CMK (cell line): ENCODE results near the gene STK32A.

Experiments used
- DNase-seq: peaks from one replicate; pipeline ENCODE4 v3.0.0-alpha.2; 2010; ENCODE audit warnings: low read depth

Gene STK32A

DNA sequence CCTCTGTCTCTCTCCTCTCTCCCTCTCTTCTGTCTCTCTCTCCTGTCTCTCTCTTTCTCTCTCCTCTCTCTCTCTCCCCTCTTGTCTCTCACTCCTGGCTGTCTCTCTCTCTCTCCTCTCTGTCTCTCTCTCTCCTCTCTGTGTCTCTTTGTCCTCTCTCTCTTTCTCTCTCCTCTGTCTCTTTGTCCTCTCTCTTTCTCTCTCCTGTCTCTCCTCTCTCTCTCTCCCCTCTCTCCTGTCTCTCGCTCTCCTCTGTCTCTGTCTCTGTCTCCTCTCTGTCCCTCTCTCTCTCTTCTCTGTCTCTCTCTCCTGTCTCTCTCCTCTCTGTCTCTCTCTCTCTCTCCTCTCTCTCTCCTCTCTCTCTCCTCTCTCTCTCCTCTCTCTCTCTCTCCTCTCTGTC, 25.0 kb downstream of the STK32A start:
- DNase-seq: no peak

DNA sequence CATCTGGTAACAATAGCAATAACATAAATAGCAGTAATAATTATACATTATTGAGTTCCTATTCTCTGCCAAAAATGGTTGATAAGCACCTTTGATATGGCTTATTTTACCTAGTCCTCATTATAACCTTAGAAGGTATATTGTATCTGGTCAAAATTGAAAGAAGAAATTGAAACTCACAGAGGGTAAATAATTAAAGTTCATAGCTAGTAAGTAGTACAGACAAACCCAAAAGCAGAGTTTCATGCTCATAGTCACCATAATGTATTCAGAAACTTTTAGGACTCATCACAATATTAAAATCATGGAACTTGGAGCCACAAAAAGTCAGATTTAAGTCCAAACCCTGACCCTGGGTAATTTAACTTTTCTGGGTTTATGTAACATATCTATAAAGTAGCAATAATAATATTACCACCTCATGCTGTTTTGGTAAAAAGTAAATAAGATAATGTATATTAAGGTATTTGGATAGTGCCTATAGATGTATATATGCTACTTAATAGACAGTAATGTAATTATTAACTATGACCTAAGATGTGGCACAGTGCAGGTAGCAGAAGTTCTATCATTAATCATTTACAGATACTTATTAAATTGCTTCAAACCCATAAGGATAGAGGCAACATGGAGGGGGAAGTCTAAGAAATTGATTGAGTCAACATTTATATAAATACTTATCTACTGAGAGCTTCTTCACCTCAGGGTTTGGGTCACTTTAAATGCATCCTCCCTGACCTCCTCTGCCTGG, 32.4 kb downstream of the STK32A start:
- DNase-seq: no peak

DNA sequence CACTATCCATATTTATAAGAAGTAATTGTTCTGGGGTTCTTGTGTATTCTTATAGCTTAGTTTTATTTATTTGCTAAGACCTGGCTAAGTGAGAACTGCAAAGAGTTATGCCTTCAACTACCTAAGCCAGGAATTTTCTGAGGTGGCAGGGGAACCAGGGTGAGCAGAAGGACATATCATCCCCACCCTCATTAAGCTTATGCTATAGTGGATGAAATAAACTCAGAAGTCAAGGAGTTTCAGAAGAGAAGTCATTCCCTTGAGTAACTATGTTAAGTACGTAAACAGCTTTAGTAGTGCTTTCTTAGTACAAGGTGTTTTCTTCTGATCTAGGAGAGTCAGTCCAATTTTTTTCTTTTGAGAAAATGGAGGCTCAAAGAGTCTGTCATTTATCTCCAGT, 41.7 kb downstream of the STK32A start:
- no peak for DNase-seq

DNA sequence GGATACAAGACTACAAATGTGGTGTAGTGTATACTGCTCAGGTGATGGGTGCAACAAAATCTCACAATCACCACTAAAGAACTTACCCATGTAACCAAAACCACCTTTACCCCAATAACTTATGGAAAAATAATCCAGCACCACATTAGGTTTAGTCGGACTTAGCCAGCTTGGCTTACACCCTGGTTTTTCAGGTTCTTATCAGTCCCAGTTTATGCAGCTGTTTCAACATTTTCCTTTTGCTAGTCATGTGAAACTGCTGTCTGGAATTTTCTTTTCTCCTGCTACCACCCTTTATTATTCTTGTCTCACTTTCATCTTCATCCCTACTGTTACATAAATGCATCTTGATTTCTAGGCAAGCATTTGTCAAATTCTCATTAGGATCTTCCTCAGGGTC, 51.5 kb downstream of the STK32A start:
- no peak for DNase-seq

DNA sequence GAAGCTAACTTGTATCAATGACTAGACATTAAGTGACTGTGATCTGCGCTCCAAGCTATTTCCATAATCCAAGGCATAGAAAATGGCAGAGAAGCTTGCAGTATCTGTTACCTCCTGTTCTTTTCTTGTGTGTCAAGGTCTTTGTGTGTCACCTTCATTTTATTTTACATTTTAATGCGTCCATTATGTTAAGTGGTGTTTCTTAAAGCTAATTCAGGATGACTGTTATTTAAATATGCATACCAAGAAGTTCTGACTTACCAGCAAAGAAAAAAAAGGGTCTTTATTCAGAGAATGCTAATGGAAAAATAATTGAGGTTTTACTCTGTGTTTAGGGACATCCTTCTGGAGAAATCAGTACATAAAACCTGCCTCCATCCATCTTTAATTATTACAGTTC, 52.3 kb downstream of the STK32A start:
- DNase-seq: no peak

DNA sequence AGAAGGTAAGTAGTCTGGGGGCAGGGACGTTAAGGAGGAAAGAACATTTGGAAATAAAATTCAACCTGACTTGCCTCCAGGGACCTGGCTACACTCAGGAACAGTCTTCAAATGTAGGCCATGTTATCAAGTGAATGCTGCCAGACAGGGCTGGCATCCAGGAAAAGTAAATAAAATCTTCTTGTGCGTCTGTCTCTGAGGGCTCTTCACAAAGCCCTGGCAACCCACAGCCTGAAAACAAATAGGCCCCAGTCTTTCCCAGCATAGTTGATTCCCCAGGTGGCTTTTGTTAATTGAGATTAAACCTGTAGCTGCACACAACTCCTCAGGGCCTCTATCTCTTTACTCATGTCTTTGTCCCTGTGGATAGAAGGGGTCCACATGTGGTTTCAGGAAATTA, 55.4 kb downstream of the STK32A start:
- no peak for DNase-seq

DNA sequence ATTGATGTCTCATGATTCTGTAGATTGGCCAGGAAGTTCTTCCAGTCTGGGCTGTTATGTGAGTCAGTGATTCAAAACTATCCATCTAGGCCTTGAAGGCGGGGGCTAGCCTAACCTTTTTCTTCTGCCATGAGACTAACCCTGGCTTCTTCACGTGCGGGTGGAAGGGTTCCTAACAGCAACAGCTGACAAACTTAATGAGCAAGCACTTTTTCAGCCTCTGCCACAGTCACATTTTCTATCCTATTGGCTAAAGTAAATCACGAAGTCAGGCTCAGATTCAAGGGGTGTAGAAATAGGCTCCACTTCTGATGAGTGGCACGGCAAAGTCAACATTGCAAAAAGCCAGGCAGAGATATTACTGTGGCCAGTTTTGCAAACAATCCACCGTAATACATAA, 68.4 kb downstream of the STK32A start:
- DNase-seq: no peak

DNA sequence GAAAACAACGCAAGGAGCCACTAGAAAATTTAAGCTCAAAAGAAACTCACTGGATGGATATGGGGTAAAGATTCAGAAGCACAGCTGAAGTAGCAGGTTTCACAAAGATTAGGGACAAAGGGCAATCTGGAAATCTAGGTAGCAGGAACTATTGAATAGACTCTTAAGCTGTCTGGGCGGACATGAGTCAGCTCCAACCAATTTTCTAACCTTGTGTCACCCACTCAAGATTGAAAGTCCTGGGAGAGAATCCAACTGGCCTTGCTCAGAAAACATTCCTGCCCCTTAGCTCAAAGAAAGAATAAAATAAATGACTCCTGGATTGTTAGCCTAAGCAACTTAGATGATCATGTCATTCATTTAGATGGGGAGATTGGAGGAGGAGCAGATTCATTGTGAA, 69.2 kb downstream of the STK32A start:
- no peak for DNase-seq

DNA sequence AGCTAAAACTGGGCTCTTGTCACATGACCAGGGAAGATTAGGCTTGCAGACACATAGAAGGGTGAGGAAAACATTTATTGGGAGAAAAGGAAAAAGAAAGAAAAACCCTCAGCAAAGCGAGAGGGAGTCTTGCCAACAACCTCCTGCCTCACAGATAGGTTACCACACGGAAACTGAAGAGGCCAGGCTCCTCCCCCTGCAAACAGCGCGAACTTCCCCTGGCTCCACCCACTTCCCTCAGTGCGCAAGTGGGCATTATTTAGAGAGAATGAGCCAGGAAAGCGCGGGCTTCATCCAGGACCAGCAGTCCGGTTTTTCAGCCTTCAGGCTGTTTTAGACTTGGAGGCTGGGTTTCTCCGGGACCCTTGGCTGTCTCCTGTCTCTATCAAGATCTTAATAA, 70.3 kb downstream of the STK32A start:
- no peak for DNase-seq

DNA sequence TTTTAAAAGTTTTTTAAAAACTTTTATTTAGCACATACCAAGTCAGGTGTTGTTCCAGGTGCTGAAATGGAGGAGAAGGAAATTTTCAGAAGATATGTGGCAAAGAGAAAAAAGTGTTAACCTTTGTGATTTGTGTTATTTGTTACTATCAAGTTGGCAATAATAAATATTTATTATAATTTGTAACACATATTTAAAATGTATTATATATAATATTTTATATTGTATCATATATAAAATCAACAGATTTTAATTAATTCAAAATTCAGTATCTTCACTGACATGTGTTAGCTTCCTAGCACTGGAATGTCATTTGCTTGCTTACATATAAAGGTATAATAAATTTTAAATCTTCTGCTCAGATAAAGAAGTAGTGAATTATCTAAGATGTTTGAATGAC, 71.5 kb downstream of the STK32A start:
- DNase-seq: no peak

DNA sequence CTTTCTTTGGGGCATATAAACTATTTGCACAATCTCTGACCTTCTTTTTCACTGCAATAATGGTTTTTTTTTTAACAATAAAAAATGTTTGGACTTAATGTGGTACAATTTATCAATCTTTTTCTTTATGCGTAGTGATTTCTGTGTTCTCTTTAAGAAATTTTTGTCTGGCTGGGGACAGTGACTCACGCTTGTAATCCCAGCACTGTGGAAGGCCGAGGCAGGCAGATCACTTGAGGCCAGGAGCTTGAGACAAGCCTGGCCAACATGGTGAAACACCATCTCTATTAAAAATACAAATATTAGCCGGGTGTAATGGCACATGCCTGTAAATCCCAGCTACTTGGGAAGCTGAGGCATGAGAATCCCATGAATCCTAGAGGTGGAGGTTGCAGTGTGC, 72.3 kb downstream of the STK32A start:
- DNase-seq: no peak

DNA sequence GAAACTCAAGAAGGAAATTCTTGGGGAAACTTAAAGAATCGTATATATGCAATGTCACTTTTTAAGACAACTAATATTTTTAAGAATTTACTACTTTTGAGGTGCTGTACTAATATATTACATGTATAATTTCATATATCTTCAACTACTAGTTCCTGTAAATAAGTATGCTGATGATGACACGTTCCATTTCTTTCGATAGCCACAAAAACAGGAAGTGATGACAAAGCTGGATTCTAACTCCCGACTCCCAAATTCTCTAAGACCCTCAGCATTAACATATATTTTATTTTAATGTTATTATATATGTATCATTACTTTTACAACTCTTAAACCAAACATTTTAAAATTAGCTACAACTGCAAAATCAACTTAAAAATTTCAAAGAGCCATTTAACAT, 74.8 kb downstream of the STK32A start:
- no peak for DNase-seq

DNA sequence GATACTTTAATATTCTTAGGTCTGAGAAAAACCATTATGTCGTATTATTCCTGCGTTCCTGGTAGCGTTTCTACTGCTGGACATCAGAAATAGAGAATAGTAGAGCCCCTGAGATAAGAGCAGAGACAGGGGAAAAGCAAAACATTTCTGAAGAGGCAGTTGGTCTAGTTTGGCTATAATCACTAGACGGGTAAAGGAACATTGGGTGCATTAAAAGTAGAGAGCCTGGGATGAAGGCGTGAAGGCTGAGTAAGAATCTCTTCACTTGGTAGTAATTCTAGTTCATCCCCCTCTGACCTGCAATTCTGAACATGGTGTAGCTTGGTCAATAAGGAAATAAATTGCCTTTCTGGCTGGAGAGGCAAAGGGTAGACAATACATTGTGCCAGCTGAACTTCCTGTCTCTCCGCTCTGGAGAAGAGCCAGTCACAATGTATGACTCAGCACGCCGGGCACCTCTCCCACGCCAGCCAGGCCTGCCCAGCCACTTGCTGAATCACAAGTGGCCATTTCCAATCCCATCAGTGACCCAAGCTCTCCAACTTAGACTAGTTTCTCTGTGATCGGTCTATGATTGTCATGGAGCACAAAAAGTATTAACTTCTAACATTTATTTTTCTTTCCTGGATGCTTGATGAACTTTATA, 75.4 kb downstream of the STK32A start:
- no peak for DNase-seq

DNA sequence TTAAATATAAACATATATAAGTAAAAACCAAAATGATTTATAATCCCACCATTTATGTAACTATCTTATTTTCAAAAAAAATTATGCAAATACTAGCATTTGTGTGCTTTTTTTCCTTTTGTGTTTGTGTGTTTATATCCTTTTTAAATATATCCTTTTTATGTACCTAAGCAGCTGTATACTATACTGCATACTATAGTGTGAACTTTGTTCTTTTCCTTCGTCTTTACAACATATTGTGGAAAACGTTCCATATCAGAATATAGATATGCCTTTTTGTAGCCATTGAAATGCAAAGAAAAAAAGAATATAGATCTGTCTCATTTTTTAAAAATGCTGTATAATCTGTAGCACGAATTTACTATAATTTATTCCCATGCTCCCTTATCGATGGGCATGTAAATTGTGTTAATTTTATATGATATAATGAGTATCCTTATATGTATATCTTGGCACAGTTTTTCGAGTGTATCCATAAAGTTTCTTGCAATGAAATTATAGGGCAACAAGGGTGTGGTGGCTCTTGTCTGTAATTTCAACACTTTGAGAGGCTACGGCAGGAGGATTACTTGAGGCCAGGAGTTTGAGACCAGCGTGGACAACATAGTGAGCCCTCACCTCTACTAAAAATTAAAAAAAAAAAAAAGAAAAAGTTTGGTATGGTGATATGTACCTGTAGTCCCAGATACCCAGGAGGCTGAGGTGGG, 83.3 kb downstream of the STK32A start:
- DNase-seq: no peak

DNA sequence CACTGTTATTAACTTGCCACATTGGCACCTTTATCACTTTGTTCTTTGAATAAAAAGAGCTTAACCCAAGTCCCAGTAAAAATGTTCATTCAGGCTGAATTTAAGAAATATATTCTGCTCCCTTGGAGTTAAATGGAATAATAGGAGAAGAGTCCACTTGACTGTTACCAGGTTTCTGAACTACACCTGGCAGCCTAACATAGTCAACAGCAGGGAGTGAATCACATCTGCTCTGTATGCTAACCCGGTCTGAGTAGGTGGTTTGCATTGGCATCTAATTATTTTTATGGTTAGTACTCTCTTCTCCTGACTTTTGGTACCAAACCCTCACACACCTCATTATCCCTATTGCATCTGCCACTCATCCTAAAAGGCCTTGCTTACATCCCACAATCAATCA, 86.7 kb downstream of the STK32A start:
- no peak for DNase-seq

DNA sequence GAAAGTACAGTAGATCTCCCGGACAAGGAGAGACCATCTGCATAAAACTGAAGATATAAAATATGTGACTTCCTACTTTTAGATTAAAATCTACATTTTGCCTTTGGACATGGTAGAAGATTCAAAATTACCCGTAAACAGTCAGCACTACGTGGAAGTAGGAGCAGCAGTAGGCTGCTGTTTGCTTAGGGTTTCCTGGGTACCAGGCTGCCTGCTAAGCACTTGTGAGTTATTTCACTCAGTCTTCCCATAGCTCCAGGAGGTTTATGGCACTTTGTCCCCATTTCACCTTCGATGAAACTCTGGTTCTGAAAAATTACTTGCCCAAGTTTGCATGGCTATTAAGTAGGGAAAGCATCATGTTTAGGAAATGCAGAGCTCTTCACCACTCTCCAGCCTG, 92.6 kb downstream of the STK32A start:
- DNase-seq: no peak

DNA sequence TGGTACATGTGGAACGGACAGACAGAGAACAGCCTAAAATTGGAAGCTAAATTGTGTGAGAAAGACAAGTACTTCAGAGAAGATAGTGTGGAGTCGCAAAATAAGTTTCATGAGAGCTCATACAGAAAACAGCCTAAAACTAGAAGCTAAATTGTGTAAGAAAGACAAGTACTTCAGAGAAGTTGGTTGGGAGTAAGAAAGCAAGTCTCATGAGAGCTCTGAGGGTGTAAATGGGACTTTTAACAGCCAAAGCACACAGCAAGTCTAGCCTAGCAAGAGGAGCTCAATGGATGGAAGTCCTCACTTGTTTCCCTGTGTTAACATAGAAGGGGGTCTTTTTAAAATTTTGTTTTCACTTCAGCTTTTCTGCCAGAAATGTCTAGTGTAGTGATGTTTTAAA, 93.1 kb downstream of the STK32A start:
- no peak for DNase-seq

DNA sequence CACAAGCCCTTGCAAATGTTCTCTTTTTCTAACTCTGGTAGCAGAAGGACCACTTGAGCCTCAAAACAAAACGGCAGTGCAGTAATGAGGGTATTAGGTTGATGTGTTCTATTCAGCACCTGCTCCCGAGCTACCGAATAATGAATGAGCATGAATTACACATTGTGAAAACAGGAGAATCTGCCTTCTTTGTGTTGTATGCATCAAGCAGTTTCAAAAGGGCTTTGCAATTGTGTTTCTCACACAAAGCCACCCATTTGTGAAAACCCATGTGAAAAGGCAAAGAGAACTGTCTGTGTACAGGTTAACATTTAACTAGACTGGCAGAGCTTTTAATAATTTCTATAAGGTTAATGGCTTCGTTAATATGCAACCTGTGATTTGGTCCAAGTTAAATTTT, 97.8 kb downstream of the STK32A start:
- DNase-seq: no peak

DNA sequence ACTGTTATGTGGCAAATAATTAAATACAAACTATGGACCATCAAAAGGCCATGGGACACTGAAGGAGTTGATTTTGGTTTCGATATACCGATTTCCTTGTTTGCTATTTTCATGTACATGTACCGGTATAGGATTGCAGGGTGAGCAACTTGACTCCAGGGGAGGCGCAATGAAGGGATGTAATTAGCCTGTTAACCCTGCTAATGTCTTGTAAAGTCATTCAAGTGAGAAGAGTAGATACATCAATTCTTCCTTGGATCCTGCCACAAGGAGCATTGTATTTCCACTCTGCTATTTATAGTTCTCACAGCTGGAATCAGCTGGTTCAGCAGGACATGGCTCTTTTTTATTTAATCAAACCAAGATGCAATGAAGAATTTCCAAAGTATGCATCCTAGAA, 102.0 kb downstream of the STK32A start:
- no peak for DNase-seq

DNA sequence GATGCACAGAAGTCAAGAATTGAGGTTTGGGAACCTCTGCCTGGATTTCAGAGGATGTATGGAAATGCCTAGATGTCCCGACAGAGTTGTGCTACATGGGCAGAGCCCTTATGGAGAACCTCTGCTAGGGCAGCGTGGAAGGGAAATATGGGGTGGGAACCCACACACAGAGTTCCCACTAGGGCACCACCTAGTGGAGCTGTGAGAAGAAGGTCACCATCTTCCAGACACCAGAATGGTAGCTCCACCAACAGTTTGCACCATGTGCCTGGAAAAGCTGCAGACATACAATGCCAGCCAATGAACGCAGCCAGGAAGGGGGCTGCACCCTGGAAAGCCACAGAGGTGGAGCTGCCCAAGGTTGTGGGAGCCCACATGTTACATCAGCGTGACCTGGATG, 104.5 kb downstream of the STK32A start:
- DNase-seq: no peak

DNA sequence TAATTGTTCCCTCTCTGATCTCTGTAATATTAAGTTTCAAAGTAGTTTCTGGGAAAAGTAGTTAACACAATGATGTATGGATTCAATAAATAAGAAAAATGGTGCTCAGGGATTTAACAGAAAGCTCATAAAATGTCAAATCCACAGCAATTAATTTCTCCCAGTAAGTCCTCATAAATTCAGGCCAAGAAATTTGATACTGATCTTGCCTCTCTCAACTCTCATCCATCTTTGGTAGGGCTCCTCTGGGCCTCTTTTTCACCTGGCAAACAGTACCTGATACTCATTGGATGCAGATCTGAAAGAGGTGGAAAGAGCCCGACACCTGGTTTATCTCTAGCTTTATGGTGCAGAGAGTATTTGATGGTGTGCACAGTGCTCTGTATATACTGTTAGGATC, 106.1 kb downstream of the STK32A start:
- no peak for DNase-seq

DNA sequence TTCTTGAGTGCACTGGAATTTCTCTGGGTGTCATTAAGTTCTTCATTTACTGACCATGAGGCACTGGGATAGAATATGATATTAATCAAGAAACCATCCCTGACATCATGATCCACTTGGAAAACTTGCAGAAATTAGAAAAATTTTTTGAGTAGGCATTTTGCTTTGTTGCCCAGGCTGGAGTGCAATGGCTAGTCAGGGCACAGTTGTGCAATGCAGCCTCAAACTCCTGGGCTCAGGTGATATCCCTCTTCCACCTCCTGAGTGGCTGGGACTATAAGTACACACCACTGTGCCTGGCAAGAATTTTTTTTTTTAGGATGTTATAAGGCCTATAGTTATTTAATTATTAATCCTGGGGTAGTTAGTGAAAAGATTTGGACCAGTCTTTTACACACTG, 106.5 kb downstream of the STK32A start:
- no peak for DNase-seq

DNA sequence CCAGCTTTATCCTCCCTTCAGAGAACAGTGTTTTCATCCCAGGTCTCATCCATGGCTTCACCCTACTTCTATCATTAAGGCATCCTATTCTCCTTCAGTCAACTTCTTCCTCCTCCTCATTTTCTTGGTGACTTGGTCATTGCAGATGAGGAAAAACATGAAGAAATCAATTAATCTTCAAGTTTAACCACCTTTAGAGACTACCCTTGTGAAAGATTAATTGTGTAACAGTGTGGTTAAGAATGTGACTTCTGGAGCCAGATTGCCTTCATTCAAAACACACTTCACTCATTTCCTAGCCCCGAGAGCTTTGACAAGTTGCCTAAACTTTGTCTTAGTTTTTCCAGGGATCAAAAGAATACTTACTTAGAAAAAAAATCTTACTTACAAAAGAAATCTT, 110.0 kb downstream of the STK32A start:
- no peak for DNase-seq
